Glomerular visceral epithelial cell (primary cell): ENCODE results near the gene CTDSPL.
A peak's percentile ranks its signal among the peaks of the same experiment; 100 is the strongest.
"Not testable (repeated sequence)": the region's sequence is repeated elsewhere in the genome, so short reads cannot be mapped to it uniquely, and the experiment has no call there.

Source experiments
- DNase-seq: peaks from one replicate; pipeline ENCODE4 v3.0.0-alpha.2; 2016; ENCODE audit errors: extremely low spot score

Gene CTDSPL

GRCh38 chr3:37987751-37988179, 126.1 kb downstream of the CTDSPL start:
- DNase-seq, result peak; percentile 14

DNA sequence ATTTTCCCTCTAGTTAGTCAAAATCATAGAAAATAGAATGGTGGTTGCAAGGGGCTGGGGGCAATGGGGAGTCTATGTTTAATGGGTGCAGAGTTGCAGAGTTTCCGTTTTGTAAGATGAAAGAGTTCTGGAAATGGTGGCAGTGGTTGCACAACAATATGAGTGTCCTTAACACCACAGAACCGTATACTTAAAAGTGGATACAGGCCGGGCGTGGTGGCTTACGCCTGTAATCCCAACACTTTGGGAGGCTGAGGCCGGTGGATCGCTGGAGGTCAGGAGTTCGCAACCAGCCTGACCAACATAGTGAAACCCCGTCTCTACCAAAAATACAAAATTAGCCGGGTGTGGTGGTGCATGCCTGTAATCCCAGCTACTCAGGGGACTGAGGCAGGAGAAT, 126.7 kb downstream of the CTDSPL start:
- not testable (repeated sequence) for DNase-seq

GRCh38 chr3:37988931-37989525, 127.3 kb downstream of the CTDSPL start:
- no peak for DNase-seq

DNA sequence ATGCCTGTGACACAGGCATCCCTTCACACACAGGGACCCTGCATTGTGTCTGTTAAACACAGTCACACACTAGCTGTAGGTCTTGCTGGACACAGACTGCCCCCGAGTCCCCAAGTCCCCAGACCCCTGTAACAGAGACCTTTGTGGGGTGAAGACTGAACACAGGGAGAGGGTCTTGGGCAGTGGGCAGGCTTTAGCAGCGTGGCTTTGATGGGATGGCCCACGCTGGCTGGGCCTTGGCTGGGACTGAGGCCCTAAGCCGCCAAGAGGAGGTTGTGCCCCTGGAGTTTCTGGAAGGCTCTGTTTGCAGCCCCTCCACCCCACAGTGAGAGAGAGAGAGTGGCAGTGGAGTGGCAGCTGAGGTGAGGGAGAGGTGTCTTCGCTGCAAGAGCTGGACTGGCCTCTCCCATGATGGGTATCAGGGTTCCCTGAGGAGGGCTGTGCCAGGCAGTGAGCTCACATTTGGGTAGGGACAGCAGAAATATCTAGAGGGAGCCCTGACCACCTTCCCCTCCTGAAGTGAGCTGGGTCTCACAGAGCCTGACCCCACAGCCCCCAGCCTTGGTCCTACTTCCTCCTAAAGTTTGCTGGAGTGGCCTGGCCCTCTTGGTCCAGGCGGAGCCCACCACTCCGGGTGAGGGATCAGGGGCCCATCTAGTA, 128.3 kb downstream of the CTDSPL start:
- DNase-seq, result no peak

- no peak for DNase-seq
Measured at GRCh38 chr3:37990527-37990926, 128.8 kb downstream of the CTDSPL start, which contains the start of gene VILL. Gene VILL, plus strand, starts transcription at chr3:37990786. Its CDS starts 2,887 bp downstream, at chr3:37993673.

DNA sequence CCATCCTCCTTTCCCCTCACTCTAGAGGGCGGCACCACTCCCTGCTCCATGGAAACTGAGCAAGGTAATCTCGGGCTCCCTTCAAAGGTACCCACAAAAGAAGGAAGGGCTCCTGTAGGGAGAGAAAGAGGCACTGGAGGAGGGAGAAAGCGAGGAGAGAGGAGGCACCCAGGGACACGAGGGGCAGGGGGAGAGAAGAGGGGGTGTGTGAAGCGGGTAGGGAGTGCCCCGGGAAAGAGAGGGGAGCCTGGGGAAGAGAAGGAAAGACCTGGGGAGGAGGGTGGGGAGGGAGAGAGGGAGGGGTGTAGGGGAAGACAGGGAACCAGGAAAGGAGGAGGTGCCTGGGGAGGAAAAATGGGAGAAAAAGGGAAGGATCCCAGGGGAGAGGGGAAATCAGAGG, 129.4 kb downstream of the CTDSPL start:
- DNase-seq, result no peak

DNA sequence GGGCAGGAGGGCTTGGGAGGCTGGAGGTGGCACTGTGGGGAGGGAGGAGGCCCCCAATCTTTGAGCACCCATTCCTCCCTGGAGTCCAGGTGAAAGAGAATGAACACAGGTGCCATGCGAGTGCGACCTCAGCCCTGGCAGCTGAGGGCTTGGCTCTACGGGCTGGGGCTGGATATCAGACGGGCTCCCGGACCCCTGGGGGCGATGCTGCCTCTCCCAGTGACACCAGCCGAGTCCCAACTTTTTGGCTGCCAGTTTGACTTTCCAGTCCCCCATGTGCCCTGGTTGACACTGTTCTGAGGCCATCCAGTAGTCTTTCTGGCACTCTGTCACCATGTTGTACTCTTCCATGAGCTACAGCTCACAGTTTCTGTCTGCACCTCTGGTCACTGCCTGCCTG, 130.1 kb downstream of the CTDSPL start:
- no peak for DNase-seq

DNA sequence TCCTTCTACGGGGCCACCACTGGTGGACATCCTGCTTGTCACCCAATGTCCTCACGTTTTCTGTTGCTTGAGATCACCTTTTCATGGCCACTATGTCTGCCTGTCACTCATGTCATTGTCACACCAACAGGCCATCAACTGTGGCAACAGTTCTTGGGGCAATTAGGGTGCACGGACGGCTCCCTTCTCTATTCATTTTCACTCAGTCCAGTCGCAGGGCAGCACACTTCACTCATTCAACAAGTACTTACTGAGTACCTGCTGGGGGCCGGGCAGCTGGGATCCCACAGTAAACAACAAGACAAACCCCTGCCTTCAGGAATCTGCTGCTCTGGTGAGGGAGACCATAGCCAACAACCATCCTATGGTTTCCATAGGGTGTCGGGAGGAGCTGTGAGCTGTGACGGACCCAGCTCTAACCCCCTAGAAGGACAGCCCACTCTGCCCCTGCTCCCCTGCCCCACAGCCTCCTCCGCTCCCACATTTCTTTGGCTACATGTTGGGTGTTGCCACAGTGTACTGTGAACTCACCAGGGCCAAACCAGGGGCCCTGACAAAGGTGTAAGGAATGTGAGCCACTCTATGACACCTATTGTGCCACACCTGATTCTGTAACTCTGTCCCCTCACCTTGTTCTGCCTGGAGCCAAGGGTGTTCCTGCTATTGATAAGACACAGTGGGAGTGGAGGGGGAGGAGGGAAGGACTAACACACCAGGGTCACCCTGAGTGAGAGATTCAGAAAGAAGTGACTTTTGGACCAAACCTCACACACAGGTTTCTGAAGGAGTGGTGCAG, 130.8 kb downstream of the CTDSPL start:
- no peak for DNase-seq

GRCh38 chr3:37993067-37993455, 131.4 kb downstream of the CTDSPL start:
- no peak for DNase-seq

- DNase-seq, result no peak
Measured at GRCh38 chr3:37993460-37993819, 131.8 kb downstream of the CTDSPL start.

- peak; percentile 60 for DNase-seq
Measured at GRCh38 chr3:37993820-37994638, 132.3 kb downstream of the CTDSPL start.

DNA sequence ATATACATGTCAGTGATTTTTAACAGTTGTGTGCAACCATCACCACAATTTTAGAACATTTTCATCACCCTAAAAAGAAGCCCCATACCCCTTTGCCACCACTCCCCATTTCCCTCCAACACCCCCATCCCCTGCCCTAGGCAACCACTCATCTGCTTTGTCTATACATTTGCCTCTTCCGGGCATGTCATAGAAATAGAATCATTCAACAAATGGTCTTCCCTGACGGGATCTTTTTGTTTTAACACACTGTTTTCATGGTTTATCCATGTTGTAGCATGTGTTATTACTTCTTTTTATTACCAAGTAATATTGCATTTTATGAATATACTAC, 132.9 kb downstream of the CTDSPL start:
- DNase-seq, result no peak

GRCh38 chr3:37995652-37996641, 134.3 kb downstream of the CTDSPL start:
- DNase-seq, result no peak

GRCh38 chr3:37996785-37997301, 135.2 kb downstream of the CTDSPL start:
- peak; percentile 78 for DNase-seq

DNA sequence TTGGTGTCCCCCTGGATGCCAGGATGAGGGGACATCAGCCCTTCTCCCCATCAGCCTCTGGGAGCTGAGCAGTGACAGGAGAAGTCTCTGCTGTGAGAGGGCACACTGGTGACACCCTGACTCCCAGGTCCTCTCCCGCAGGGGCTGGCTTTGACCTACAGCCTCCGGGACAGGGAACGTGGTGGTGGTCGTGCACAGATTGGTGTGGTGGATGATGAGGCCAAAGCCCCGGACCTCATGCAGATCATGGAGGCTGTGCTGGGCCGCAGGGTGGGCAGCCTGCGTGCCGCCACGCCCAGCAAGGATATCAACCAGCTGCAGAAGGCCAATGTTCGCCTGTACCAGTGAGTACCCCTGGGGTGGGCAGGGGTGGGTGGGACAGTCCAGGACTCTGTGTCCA, 135.7 kb downstream of the CTDSPL start:
- DNase-seq, result no peak

GRCh38 chr3:37997791-37998370, 136.2 kb downstream of the CTDSPL start:
- no peak for DNase-seq

DNA sequence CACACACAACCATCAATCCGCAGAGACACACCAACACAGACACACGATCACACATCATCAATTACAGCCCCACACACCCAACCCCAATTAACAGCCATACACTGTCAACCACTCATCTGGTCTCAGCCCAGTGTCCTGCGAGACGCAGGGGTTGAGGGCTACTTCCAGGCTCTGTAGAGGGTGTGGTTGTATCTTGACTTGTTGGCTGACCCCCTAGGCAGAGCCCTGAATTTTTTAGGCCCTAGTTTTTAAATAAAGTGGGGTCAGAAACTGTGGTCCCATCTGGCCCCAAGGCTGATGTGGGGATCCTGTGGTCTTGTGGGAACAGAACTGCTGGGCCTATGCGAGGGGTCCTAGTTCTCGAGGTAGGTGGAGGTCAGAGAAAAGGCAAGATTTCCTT, 138.2 kb downstream of the CTDSPL start:
- no peak for DNase-seq

- DNase-seq, result no peak
Measured at GRCh38 chr3:38000242-38000916, 138.7 kb downstream of the CTDSPL start.

GRCh38 chr3:38000965-38001455, 139.3 kb downstream of the CTDSPL start:
- no peak for DNase-seq
